Raji (cell line): ENCODE measurements around the gene KCNJ4.

Experiments
- POLR2A ChIP-seq: IDR thresholded peaks from 2 replicates; pipeline ENCODE4 v1.6.1; 2011; ENCODE audit warnings: low read depth, low read length, control low read depth; ENCODE audit not compliant: insufficient read depth

KCNJ4 gene

GRCh38 chr22:38481871-38482332, 26.9 kb upstream of the KCNJ4 start:
- TF ChIP-seq POLR2A, result no peak

GRCh38 chr22:38481162-38481870, 26.3 kb upstream of the KCNJ4 start:
- TF ChIP-seq POLR2A, result no peak

- TF ChIP-seq POLR2A, result no peak
These were observed 24.3 kb upstream of the KCNJ4 start for GRCh38 chr22:38479096-38479837.

DNA sequence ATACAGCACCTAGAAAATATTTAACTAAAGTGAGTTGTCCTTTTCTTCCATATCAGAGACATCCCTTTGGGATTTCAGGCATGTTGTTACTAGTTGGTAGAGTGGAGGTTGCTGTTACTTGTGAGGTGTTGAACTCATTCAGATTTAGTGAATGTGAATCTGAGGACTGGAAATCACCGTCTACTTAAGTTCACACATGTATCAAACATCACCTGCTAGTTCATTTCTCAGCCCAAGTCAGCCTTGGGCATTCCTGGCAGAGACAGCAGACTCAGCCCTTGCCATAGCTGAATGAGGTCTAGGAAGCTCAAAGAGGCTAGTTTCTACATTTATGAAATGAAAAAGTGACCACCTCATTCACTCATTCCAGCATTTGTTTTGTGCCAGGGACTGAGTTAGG, 22.6 kb upstream of the KCNJ4 start:
- no peak for TF ChIP-seq POLR2A

GRCh38 chr22:38474003-38474607, 19.1 kb upstream of the KCNJ4 start:
- TF ChIP-seq POLR2A, result no peak

- TF ChIP-seq POLR2A, result no peak
These were observed 16.2 kb upstream of the KCNJ4 start for GRCh38 chr22:38471237-38471636.

GRCh38 chr22:38469306-38469781, 14.3 kb upstream of the KCNJ4 start:
- no peak for TF ChIP-seq POLR2A

- TF ChIP-seq POLR2A, result no peak
These were observed 13.7 kb upstream of the KCNJ4 start for GRCh38 chr22:38468443-38469305.

- TF ChIP-seq POLR2A, result no peak
These were observed 13.0 kb upstream of the KCNJ4 start, which contains the start of gene KDELR3 for GRCh38 chr22:38467904-38468442. KDELR3 (plus strand) TSS chr22:38468096; CDS start chr22:38468234, 138 bp downstream.

- TF ChIP-seq POLR2A, result no peak
These were observed 12.5 kb upstream of the KCNJ4 start for GRCh38 chr22:38467438-38467903.

DNA sequence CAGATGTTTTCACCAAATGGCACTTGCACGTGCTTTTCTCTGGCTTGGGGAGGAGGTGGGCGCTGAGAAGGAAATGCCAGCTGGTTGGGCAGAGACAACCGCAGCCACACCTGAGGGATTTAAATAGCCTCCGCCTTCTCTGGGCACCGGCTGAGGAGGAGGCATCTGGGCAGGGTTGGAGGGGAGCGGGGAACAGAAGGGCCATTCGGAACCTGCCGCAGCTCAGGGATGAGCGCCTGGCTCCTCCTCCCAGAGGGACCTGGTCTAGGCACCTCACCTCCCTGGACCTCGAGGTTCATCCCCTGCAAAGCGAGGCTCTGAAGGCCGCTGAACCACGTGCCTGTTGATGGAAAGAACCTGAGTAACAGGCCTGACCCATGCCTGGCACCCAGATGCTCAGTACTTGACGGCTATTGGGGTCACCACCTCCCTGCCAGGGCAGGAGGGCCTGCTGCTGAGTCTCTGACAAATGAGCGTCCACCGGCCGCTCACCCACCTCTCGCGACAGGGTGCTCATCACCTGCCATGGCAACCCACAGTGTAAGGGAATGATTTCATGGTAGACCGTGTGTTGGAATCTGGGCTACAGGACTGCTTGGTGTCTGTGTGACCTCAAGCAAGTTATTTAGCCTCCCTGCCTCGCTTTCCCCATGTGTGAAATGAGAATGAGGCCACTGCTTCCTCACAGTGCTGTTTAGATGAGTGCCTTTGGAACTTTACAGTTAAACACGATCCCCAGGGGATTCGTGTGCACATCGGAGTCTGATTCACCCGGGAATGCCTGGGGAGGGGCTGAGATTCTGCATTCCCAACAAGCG, 10.9 kb upstream of the KCNJ4 start:
- TF ChIP-seq POLR2A, result no peak

DNA sequence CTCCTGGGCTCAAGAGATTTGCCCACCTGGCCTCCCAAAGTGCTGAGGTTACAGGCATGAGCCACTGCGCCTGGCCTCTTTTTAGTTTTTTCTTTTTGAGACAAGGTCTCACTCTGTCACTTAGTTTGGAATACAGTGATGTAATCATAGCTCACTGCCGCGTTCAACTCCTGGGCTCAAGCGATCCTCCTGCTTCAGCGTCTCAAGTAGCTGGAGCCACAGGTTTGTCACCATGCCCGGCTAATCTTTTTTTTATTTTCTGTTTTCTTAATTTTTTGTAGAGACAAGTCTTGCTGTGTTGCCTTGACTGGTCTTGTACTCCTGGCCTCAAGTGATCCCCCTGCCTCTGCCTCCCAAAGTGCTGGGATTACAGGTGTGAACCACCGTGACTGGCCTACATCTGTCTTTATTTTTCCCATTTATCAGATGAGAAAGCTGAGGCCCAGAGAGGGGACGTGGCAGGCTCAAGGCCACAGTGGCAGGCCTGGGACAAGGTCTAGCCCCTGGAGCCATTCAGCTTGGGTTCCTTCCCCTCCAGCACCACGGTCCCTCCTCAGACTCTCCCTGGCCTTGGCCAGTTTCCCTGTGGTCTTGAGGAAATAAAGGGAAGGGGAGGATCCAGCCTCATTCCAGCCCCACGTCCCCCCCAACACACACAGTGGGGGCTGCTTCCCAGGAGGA, 10.1 kb upstream of the KCNJ4 start:
- no peak for TF ChIP-seq POLR2A
